HG03097 (cell line): ENCODE data around the gene AXIN1.
"Not testable (repeated sequence)": the region's sequence is repeated elsewhere in the genome, so short reads cannot be mapped to it uniquely, and the experiment has no call there.

Experiments
- ATAC-seq: cut with Tn5 transposase; IDR thresholded peaks from one replicate; pipeline ENCODE4 v1.9.1; 2021; ENCODE audit not compliant: unreplicated experiment, low FRiP score

Gene AXIN1

GRCh38 chr16:334861-335632, 17.5 kb downstream of the AXIN1 start:
- ATAC-seq: not testable (repeated sequence)

GRCh38 chr16:334164-334832, 18.2 kb downstream of the AXIN1 start:
- not testable (repeated sequence) for ATAC-seq

- ATAC-seq: no peak
Observed at GRCh38 chr16:333406-334094, 19.0 kb downstream of the AXIN1 start.

GRCh38 chr16:331181-331814, 21.2 kb downstream of the AXIN1 start:
- not testable (repeated sequence) for ATAC-seq

- ATAC-seq: no peak
Observed at GRCh38 chr16:330741-331140, 21.8 kb downstream of the AXIN1 start.

GRCh38 chr16:325375-326145, 27.0 kb downstream of the AXIN1 start:
- ATAC-seq: no peak

- peak; percentile 47 for ATAC-seq
Observed at GRCh38 chr16:324451-325334, 27.8 kb downstream of the AXIN1 start.

- ATAC-seq: no peak
Observed at GRCh38 chr16:324201-324450, 28.4 kb downstream of the AXIN1 start.

GRCh38 chr16:322476-323143, 29.9 kb downstream of the AXIN1 start:
- no peak for ATAC-seq

GRCh38 chr16:321532-321931, 31.0 kb downstream of the AXIN1 start:
- ATAC-seq: no peak

GRCh38 chr16:320206-320605, 32.3 kb downstream of the AXIN1 start:
- no peak for ATAC-seq

GRCh38 chr16:318628-319027, 33.9 kb downstream of the AXIN1 start:
- no peak for ATAC-seq

- no peak for ATAC-seq
Observed at GRCh38 chr16:317583-317982, 34.9 kb downstream of the AXIN1 start.

GRCh38 chr16:316741-317464, 35.6 kb downstream of the AXIN1 start:
- ATAC-seq: no peak

- ATAC-seq: no peak
Observed at GRCh38 chr16:314795-315299, 37.7 kb downstream of the AXIN1 start.

GRCh38 chr16:314351-314750, 38.2 kb downstream of the AXIN1 start:
- no peak for ATAC-seq

- ATAC-seq: no peak
Observed at GRCh38 chr16:311725-312124, 40.8 kb downstream of the AXIN1 start.

- ATAC-seq: no peak
Observed at GRCh38 chr16:309476-309875, 43.0 kb downstream of the AXIN1 start.
